RKO (cell line): ENCODE measurements around the gene C1GALT1.
"Not testable (repeated sequence)": the region's sequence is repeated elsewhere in the genome, so short reads cannot be mapped to it uniquely, and the experiment has no call there.

ENCODE experiments used
- DNase-seq: peaks from one replicate; pipeline ENCODE4 v3.0.0-alpha.2; 2016; ENCODE audit warnings: low spot score

C1GALT1 gene

GRCh38 chr7:7237201-7237977 is 55.0 kb downstream of the C1GALT1 start:
- DNase-seq, result no peak

GRCh38 chr7:7237978-7238267 is 55.6 kb downstream of the C1GALT1 start:
- DNase-seq, result no peak

GRCh38 chr7:7239346-7239745 is 57.0 kb downstream of the C1GALT1 start:
- DNase-seq, result no peak

GRCh38 chr7:7242899-7243298 is 60.6 kb downstream of the C1GALT1 start:
- DNase-seq, result no peak

- DNase-seq, result not testable (repeated sequence)
Measured at GRCh38 chr7:7245233-7245632, 62.9 kb downstream of the C1GALT1 start.

GRCh38 chr7:7246223-7246622 is 63.9 kb downstream of the C1GALT1 start:
- DNase-seq, result no peak

GRCh38 chr7:7247658-7248057 is 65.3 kb downstream of the C1GALT1 start:
- DNase-seq, result no peak

GRCh38 chr7:7249814-7250213 is 67.5 kb downstream of the C1GALT1 start:
- no peak for DNase-seq

- DNase-seq, result no peak
Measured at GRCh38 chr7:7251742-7252141, 69.4 kb downstream of the C1GALT1 start.

- DNase-seq, result no peak
Measured at GRCh38 chr7:7254319-7254718, 72.0 kb downstream of the C1GALT1 start.

- DNase-seq, result no peak
Measured at GRCh38 chr7:7254908-7255307, 72.6 kb downstream of the C1GALT1 start.

GRCh38 chr7:7256731-7257274 is 74.5 kb downstream of the C1GALT1 start:
- no peak for DNase-seq

GRCh38 chr7:7257899-7258692 is 75.8 kb downstream of the C1GALT1 start:
- no peak for DNase-seq

- no peak for DNase-seq
Measured at GRCh38 chr7:7261863-7262262, 79.5 kb downstream of the C1GALT1 start.

GRCh38 chr7:7263297-7264230 is 81.2 kb downstream of the C1GALT1 start:
- no peak for DNase-seq

- DNase-seq, result no peak
Measured at GRCh38 chr7:7264306-7265040, 82.1 kb downstream of the C1GALT1 start.

GRCh38 chr7:7265081-7266075 is 83.0 kb downstream of the C1GALT1 start:
- DNase-seq, result no peak

GRCh38 chr7:7266257-7266881 is 84.0 kb downstream of the C1GALT1 start:
- DNase-seq, result no peak

- no peak for DNase-seq
Measured at GRCh38 chr7:7271094-7271874, 88.9 kb downstream of the C1GALT1 start.
